Esophagus squamous epithelium (tissue), 4 donors: ENCODE data around the gene TRIOBP.

Experiments
- POLR2A ChIP-seq, 4 donors: fragments of 450-650 bp; IDR thresholded peaks; one replicate each; pipeline ENCODE4 v1.6.1; 2017; ENCODE audit warnings: antibody characterized with exemption in 4 of 4, mild to moderate bottlenecking in 4 of 4, moderate library complexity in 3 of 4
- TF ChIP-seq, protein P1 (sequence below), 6 experiments: fragments of 450-650 bp in 4 of 6; fragments of 200-600 bp in 2 of 6; sonication (generic) in 2 of 6; IDR thresholded peaks; one replicate each; pipeline ENCODE4 v1.5.1; 2016 to 2019; ENCODE audit warnings: antibody characterized with exemption in 6 of 6, mild to moderate bottlenecking in 4 of 6, moderate library complexity in 4 of 6

GRCh38 chr22:37692627-37693285 is 4.1 kb upstream of the TRIOBP start:
- TF ChIP-seq POLR2A (IDR thresholded peaks at IDR 0.05): no peak
- TF ChIP-seq, protein P1, sequence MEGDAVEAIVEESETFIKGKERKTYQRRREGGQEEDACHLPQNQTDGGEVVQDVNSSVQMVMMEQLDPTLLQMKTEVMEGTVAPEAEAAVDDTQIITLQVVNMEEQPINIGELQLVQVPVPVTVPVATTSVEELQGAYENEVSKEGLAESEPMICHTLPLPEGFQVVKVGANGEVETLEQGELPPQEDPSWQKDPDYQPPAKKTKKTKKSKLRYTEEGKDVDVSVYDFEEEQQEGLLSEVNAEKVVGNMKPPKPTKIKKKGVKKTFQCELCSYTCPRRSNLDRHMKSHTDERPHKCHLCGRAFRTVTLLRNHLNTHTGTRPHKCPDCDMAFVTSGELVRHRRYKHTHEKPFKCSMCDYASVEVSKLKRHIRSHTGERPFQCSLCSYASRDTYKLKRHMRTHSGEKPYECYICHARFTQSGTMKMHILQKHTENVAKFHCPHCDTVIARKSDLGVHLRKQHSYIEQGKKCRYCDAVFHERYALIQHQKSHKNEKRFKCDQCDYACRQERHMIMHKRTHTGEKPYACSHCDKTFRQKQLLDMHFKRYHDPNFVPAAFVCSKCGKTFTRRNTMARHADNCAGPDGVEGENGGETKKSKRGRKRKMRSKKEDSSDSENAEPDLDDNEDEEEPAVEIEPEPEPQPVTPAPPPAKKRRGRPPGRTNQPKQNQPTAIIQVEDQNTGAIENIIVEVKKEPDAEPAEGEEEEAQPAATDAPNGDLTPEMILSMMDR (IDR thresholded peaks at IDR 0.05): no peak
